Stimulated activated CD4-positive, alpha-beta T cell treated with anti-CD3 and anti-CD28 coated beads, Interleukin-1b, Interleukin-23, amount 100 ng/mL, for 24 hours (primary cell): Measurements from ENCODE around the gene MLST8.

Experiments used
- DNase-seq, 4 experiments: peaks; one replicate each; pipeline ENCODE4 v3.0.0-alpha.2; 2020; ENCODE audit warnings: low read depth in 4 of 4, low spot score in 1 of 4

Gene MLST8

GRCh38 chr16:2172688-2173335, 32.4 kb upstream of the MLST8 start:
- no peak for DNase-seq

GRCh38 chr16:2173366-2173765, 31.9 kb upstream of the MLST8 start:
- no peak for DNase-seq

GRCh38 chr16:2173916-2174315, 31.3 kb upstream of the MLST8 start:
- DNase-seq: no peak

- no peak for DNase-seq
Observed at GRCh38 chr16:2174396-2175131, 30.7 kb upstream of the MLST8 start.

- DNase-seq: no peak
Observed at GRCh38 chr16:2175454-2175853, 29.8 kb upstream of the MLST8 start.

GRCh38 chr16:2176047-2176446, 29.2 kb upstream of the MLST8 start:
- no peak for DNase-seq

GRCh38 chr16:2177101-2177500, 28.2 kb upstream of the MLST8 start:
- DNase-seq: no peak

- no peak for DNase-seq
Observed at GRCh38 chr16:2177561-2177960, 27.7 kb upstream of the MLST8 start.

GRCh38 chr16:2178321-2179106, 26.7 kb upstream of the MLST8 start:
- DNase-seq: peak in 1 of 4 experiments; percentile 18

GRCh38 chr16:2179107-2179501, 26.1 kb upstream of the MLST8 start:
- DNase-seq: no peak

- no peak for DNase-seq
Observed at GRCh38 chr16:2179576-2179975, 25.7 kb upstream of the MLST8 start.

GRCh38 chr16:2180461-2180860, 24.8 kb upstream of the MLST8 start:
- no peak for DNase-seq

GRCh38 chr16:2180962-2181923, 24.0 kb upstream of the MLST8 start:
- no peak for DNase-seq

GRCh38 chr16:2181952-2182351, 23.3 kb upstream of the MLST8 start:
- DNase-seq: no peak

- no peak for DNase-seq
Observed at GRCh38 chr16:2183671-2184070, 21.6 kb upstream of the MLST8 start.

GRCh38 chr16:2184346-2184745, 20.9 kb upstream of the MLST8 start:
- no peak for DNase-seq

GRCh38 chr16:2184962-2185361, 20.3 kb upstream of the MLST8 start:
- DNase-seq: no peak

- no peak for DNase-seq
Observed at GRCh38 chr16:2186064-2186463, 19.2 kb upstream of the MLST8 start.

- DNase-seq: no peak
Observed at GRCh38 chr16:2186505-2186904, 18.7 kb upstream of the MLST8 start.

GRCh38 chr16:2187212-2187611, 18.0 kb upstream of the MLST8 start:
- DNase-seq: no peak

GRCh38 chr16:2188395-2188794, 16.9 kb upstream of the MLST8 start:
- no peak for DNase-seq
